Activated naive CD8-positive, alpha-beta T cell (primary cell): ENCODE measurements around the gene DLG2.
"Not testable (repeated sequence)": the region's sequence is repeated elsewhere in the genome, so short reads cannot be mapped to it uniquely, and the experiment has no call there.

Source experiments
- H3K27ac Mint-ChIP-seq: one replicate; pipeline ENCODE4 v1.8.0; 2021; ENCODE audit warnings: mixed read lengths
- H3K27me3 Mint-ChIP-seq: one replicate; pipeline ENCODE4 v1.8.0; 2021; ENCODE audit warnings: mixed read lengths
- H3K36me3 Mint-ChIP-seq: one replicate; pipeline ENCODE4 v1.8.0; 2021; ENCODE audit warnings: mixed read lengths
- H3K4me1 Mint-ChIP-seq: one replicate; pipeline ENCODE4 v1.8.0; 2021; ENCODE audit warnings: low read depth, mixed read lengths
- H3K4me3 Mint-ChIP-seq: one replicate; pipeline ENCODE4 v1.8.0; 2021; ENCODE audit warnings: mild to moderate bottlenecking, mixed read lengths
- H3K9me3 Mint-ChIP-seq: one replicate; pipeline ENCODE4 v1.8.0; 2021; ENCODE audit warnings: low read depth, mixed read lengths

DLG2 gene

GRCh38 chr11:85029964-85030363, 597.2 kb downstream of the DLG2 start:
- Mint-ChIP-seq H3K4me1 (no peaks in the 10 kb centered on the region), H3K36me3 (no peaks in the 10 kb centered on the region), H3K4me3 (no peak overlapping the region), H3K27ac (no peak overlapping the region), H3K9me3 (peaks cover 4% of the 10 kb centered on the region), H3K27me3 (no peaks in the 10 kb centered on the region)

- Mint-ChIP-seq H3K36me3 (no peaks in the 10 kb centered on the region), H3K27ac (no peak overlapping the region), H3K4me1 (no peaks in the 10 kb centered on the region)
These were observed 598.6 kb downstream of the DLG2 start for GRCh38 chr11:85028329-85029101.

DNA sequence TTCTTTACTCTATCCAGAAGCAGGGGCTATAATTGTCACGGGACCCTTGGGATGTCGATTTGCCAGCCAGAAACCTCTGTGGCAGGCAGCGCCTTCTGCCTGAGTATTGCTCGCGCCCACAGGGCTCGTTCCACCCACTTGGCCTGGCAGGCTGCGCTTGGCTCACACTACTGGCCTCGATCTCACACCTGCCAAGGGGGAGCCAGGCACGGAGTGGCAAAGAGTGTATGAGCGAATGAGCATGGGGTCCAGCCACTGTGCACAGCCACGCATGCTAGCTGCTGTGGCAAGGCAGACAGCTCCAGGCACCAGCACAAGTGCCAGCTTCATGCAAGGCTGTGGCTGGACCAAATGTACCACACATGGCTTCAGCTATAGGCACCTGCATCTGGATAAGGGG, 599.8 kb downstream of the DLG2 start:
- Mint-ChIP-seq H3K36me3 (no peaks in the 10 kb centered on the region), H3K4me1 (no peaks in the 10 kb centered on the region), H3K27ac (no peak overlapping the region), H3K27me3 (no peaks in the 10 kb centered on the region), H3K9me3 (no peaks in the 10 kb centered on the region), H3K4me3 (no peak overlapping the region)

More at GRCh38 chr11:85028329-85029101, 598.6 kb downstream of the DLG2 start:
- Mint-ChIP-seq H3K4me3 (no peak overlapping the region), H3K27me3 (no peaks in the 10 kb centered on the region), H3K9me3 (no peaks in the 10 kb centered on the region)

- Mint-ChIP-seq H3K4me1 (no peaks in the 10 kb centered on the region), H3K4me3 (no peak overlapping the region), H3K27ac (no peak overlapping the region), H3K9me3 (peaks cover 5% of the 10 kb centered on the region), H3K36me3 (no peaks in the 10 kb centered on the region), H3K27me3 (no peaks in the 10 kb centered on the region)
These were observed 606.1 kb downstream of the DLG2 start for GRCh38 chr11:85021058-85021457.

DNA sequence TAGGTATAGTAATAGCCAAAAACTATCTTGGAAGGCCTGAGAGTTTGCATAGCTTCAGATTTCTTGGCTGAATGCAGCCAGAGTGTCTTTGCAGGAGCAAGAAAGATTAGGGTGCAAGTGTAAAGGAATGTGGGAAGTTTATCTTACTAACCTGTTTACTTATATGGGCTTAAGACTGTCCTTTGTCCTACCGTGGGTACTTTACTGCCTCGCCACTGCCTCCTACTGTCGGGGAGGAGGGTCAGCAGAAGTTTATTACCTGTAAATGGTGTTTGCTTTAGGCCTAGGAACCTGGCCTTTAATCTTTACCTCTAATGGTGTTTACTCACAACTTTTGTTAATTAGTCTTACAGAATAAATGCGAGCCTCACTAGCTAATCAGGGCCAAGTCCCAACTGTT, 633.8 kb downstream of the DLG2 start:
- peaks cover 3% of the 10 kb centered on the region for H3K36me3 Mint-ChIP-seq
- no peaks in the 10 kb centered on the region for H3K4me1 Mint-ChIP-seq
- H3K27ac Mint-ChIP-seq, result no peak overlapping the region
- H3K4me3 Mint-ChIP-seq, result no peak overlapping the region
- peaks cover 30% of the 10 kb centered on the region for H3K9me3 Mint-ChIP-seq
- H3K27me3 Mint-ChIP-seq, result no peaks in the 10 kb centered on the region

- Mint-ChIP-seq H3K9me3 (peaks cover 35% of the 10 kb centered on the region), H3K27ac (no peak overlapping the region), H3K4me1 (no peaks in the 10 kb centered on the region), H3K27me3 (no peaks in the 10 kb centered on the region), H3K4me3 (no peak overlapping the region), H3K36me3 (peaks cover 2% of the 10 kb centered on the region)
These were observed 637.0 kb downstream of the DLG2 start for GRCh38 chr11:84990141-84990540.

- not testable (repeated sequence) for H3K27me3 Mint-ChIP-seq, H3K4me3 Mint-ChIP-seq, H3K27ac Mint-ChIP-seq, H3K4me1 Mint-ChIP-seq, H3K36me3 Mint-ChIP-seq
- H3K9me3 Mint-ChIP-seq, result peaks cover 38% of the 10 kb centered on the region
These were observed 639.4 kb downstream of the DLG2 start for GRCh38 chr11:84987686-84988187.

GRCh38 chr11:84981301-84981700, 645.8 kb downstream of the DLG2 start:
- Mint-ChIP-seq H3K4me1 (no peaks in the 10 kb centered on the region), H3K9me3 (peaks cover 31% of the 10 kb centered on the region), H3K4me3 (no peak overlapping the region), H3K27me3 (no peaks in the 10 kb centered on the region), H3K27ac (no peak overlapping the region), H3K36me3 (peaks cover 7% of the 10 kb centered on the region)

GRCh38 chr11:84969103-84969502, 658.0 kb downstream of the DLG2 start:
- H3K4me3 Mint-ChIP-seq, result no peak overlapping the region
- peaks cover 2% of the 10 kb centered on the region for H3K36me3 Mint-ChIP-seq
- no peak overlapping the region for H3K27ac Mint-ChIP-seq
- H3K27me3 Mint-ChIP-seq, result no peaks in the 10 kb centered on the region
- H3K4me1 Mint-ChIP-seq, result no peaks in the 10 kb centered on the region
- peaks cover 25% of the 10 kb centered on the region for H3K9me3 Mint-ChIP-seq

DNA sequence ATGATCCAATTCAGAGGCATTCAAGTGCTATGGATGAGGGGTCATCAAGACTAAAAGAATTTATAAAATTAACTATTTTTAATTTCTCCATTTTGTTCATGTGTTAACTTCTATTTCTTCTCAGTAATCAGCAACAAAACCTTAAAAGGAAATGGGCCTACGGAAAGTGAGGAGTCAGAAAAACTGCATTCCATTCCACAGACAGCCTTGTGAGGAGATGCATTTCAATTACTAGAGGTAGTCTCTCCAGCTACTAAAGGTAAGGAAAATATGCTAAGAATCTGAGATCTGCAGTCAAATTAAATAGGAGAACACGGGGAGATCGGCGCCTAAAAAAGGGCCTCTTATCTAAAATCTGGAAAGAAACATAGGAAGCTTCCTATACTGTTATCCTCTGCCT, 661.7 kb downstream of the DLG2 start:
- Mint-ChIP-seq H3K27me3 (no peaks in the 10 kb centered on the region), H3K27ac (no peak overlapping the region), H3K4me1 (no peaks in the 10 kb centered on the region), H3K36me3 (peaks cover 2% of the 10 kb centered on the region), H3K4me3 (no peak overlapping the region), H3K9me3 (peaks cover 25% of the 10 kb centered on the region)

GRCh38 chr11:84963240-84963639, 663.9 kb downstream of the DLG2 start:
- Mint-ChIP-seq H3K9me3 (peaks cover 17% of the 10 kb centered on the region), H3K27ac (no peak overlapping the region), H3K4me3 (no peak overlapping the region), H3K4me1 (no peaks in the 10 kb centered on the region), H3K36me3 (no peaks in the 10 kb centered on the region), H3K27me3 (no peaks in the 10 kb centered on the region)

GRCh38 chr11:84962018-84962417, 665.1 kb downstream of the DLG2 start:
- Mint-ChIP-seq H3K27ac (no peak overlapping the region), H3K4me3 (no peak overlapping the region), H3K9me3 (peaks cover 11% of the 10 kb centered on the region), H3K36me3 (no peaks in the 10 kb centered on the region), H3K27me3 (no peaks in the 10 kb centered on the region), H3K4me1 (no peaks in the 10 kb centered on the region)

DNA sequence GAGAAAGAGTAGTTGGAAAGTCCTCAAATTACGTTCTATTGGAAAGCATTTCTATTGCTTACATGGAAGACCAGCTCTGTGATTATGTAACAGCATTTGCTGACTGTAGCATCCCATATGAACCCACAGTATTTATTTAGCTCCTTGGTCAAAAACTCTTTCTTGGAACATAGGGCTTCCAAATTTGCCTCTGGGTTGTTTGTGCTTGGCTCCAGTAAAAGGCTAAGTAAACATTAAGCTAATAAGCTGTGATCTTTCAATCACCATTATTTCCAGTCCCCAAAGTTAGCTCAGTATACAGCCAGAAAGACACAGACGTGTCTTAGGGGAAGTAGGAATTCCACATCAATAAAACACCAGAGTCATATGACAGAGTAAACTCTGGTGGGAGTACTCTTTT, 668.8 kb downstream of the DLG2 start:
- Mint-ChIP-seq H3K9me3 (peaks cover 10% of the 10 kb centered on the region), H3K4me1 (no peaks in the 10 kb centered on the region), H3K27ac (no peak overlapping the region), H3K27me3 (no peaks in the 10 kb centered on the region), H3K4me3 (no peak overlapping the region), H3K36me3 (no peaks in the 10 kb centered on the region)

GRCh38 chr11:84950569-84951270, 676.4 kb downstream of the DLG2 start:
- Mint-ChIP-seq H3K9me3 (peaks cover 14% of the 10 kb centered on the region), H3K27ac (no peak overlapping the region), H3K27me3 (no peaks in the 10 kb centered on the region), H3K4me3 (no peak overlapping the region), H3K36me3 (peaks cover 5% of the 10 kb centered on the region), H3K4me1 (no peaks in the 10 kb centered on the region)

GRCh38 chr11:84947970-84948580, 679.1 kb downstream of the DLG2 start:
- Mint-ChIP-seq H3K36me3 (peaks cover 7% of the 10 kb centered on the region), H3K9me3 (peaks cover 15% of the 10 kb centered on the region), H3K27ac (no peak overlapping the region), H3K4me3 (no peak overlapping the region), H3K27me3 (no peaks in the 10 kb centered on the region), H3K4me1 (no peaks in the 10 kb centered on the region)
